Erythroblast (primary cell): Measurements from ENCODE around the gene HS2ST1.

Source experiments
- GATA1 ChIP-seq: IDR thresholded peaks from 2 replicates; pipeline ENCODE4 v1.6.1; 2011; ENCODE audit warnings: low read depth, mild to moderate bottlenecking, control low read depth, low read length, moderate library complexity
- POLR2A ChIP-seq: IDR thresholded peaks from 2 replicates; pipeline ENCODE4 v1.6.1; 2011; ENCODE audit warnings: mild to moderate bottlenecking, low read length

- no peak for TF ChIP-seq POLR2A
- no peak for TF ChIP-seq GATA1
These were observed 212.6 kb downstream of the HS2ST1 start for GRCh38 chr1:87126886-87127505.
